NAMALWA (cell line): ENCODE measurements around the gene ACTN3.
A peak's percentile ranks its signal among the peaks of the same experiment; 100 is the strongest.

Source experiments
- DNase-seq: peaks from one replicate; pipeline ENCODE4 v3.0.0-alpha.2; 2015; ENCODE audit warnings: low spot score

Gene ACTN3

DNA sequence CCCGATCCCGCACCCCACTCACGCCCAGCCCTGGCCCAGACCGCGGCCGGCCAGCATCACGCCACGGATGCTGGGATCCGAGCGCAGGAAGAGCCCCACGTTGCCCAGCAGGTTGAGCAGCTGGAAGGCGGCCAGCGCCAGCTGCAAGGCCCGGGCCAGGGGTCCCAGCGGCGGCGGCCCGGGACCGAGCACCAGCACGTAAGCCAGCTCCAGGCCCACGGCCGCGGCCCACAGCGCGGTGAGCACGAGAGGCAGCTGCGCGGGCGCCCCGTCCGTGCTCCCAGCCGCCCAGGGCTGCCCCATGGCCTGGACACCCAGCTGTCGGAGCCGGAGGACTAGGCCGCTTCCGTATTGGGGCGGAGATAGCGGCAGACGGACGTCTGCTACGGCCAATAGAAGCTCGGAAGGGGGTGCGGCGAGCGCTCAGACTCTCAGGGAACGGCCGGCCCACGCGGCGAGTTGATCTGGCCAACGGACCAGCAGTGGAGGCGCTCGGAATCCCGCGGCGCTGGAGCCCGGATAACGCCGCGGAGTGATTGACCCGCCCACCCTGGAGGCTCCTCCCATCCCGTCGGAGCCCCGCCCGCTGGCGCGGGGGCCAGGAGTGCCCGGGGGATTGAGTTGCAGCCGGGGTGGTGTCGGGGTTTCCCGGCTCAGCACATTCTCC lies 869 bp upstream of the ACTN3 start, which contains the start of gene ZDHHC24:
Gene ZDHHC24, minus strand, starts transcription at position 348 of the 667 bp plus-strand sequence. Its CDS starts 45 bp downstream, at position 303.
- DNase-seq = peak; percentile 94

DNA sequence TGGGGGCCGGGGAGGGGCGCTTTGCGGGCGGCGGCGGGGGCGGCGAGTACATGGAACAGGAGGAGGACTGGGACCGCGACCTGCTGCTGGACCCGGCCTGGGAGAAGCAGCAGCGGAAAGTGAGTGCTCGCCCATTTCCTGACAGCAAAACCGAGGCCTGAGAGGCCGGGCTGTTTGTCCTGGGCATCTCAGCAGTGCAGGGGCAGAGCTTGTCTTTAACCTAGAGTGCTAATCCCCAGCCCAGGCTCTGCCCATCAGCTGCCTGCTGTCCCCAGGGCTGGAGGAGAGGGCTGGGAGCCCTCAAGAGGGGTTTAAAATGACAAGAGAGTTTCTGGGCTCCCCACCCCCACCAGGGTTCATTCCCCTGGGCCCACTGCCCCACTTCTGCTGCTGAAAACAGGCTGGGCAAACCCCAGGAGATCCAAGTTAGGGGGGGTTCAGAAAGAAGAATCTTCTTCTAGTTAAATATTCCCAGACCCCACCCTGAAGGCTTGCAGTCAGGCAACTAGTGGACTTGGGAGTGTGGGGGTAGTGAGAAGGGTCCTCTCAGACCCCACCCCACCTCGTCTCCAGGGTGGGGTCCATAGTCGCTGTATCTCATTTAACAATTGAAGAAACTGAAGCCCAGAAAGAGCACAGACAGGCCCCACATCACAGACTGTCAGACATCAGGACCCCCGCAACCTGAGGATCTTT lies 411 bp downstream of the ACTN3 start:
- DNase-seq = no peak

DNA sequence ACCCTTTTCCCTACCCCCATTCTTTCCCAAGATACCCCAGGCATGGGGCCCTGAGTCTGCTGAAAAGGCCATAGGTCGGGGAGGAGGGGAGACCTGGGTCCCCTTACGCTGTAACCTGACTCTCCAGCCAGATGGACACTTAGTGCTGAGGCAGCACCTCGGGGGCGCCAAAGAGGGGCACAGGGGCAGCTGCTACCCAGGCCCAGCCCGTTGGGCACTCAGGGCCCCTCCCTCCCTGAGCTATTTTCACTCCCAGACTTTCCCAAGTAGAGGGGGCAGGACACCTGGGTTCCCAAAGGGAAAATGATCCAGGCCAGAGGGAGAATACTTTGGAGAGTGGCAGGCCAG lies 933 bp downstream of the ACTN3 start:
- DNase-seq = no peak

DNA sequence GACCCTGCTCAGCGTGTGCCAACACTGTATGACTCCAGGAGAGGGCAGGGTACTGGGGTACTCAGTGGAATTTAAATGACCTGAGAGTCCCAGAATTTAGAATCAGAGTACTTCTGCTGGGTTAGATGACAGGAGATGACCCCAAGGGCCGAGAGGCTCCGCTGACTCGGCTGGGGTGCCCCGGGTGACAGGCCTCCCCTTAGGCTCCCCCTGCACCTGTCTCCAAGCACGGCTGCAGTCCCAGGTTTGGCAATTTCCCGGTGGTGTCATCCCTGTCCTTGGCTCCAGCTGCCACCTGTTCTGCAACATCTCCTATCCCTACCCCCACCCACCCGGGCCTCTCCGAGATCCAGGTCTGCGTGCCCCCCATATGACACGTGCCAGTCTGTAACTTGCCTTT lies 1.3 kb downstream of the ACTN3 start:
- DNase-seq = no peak

DNA sequence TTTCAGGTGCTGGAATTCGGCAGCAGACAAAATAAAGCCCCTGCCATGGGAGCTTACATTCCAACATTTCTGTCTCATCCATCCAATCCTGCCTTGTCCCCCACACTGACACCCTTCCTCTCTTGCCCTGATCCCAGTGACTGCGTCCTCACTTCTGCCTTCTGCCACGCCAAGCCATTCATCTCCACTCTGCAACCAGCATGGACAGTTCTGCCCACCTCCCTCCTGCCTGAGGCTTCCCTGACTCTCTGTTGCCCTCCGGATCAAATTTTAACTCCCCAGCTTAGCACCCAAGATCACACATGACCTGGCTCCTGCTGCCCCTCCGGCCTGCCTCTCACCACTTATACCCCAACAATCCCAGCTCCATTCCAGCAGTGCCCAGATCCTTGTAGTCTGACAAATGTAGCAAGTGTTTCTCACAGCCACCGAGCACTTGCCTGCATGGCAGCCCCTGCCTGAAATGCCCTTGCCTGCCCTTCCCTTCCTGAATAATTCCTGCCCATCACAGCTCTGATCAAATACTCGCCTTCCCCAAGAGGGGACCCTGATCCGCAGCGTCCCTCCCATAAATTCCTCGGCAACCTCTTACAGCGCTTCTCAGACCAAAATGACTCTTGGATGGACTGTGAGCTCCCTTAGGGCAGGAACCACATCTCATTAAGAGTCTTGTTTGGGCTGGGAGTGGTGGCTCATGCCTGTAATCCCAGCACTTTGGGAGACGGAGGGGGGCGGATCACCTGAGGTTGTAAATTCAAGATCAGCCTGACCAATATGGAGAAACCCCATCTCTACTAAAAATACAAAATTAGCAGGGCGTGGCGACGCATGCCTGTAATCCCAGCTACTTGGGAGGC lies 2.3 kb downstream of the ACTN3 start:
- no peak for DNase-seq

DNA sequence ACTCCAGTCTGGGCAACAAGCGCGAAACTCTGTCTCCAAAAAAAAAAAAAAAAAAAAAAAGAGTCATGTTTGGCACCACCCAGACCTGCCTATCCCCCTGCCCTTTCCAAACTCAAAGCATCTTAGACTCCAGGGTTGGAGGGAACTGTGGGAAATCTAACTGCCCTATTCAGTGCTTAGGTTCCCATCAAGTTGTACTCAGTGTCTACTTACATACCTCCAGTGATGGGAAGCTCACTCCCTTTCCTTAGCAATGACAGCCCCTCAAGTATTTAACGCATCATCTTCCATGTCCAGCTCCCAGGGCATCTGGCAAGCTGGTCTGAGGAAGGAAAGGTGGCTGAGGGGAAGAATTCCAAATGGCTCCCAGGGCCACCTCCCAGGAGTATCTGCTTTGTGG lies 3.0 kb downstream of the ACTN3 start:
- no peak for DNase-seq

DNA sequence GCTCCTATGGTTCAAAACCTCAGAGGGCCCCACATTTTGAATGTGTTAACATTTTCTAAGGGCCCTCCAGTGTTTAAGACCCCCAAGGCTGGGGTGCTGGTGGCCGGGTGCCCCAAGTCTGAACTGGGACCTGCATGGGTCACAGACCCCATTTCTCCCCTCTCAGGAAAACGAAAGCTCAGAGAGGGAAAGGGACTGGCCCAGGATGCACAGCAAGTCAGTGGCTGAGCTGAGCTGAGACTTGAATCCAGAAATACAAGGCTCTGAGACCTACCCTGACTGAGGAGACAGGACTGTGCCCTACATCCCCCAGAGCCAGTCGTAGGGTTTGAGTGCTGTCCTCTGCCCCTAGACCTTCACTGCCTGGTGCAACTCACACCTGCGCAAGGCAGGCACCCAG lies 4.2 kb downstream of the ACTN3 start:
- DNase-seq = no peak

DNA sequence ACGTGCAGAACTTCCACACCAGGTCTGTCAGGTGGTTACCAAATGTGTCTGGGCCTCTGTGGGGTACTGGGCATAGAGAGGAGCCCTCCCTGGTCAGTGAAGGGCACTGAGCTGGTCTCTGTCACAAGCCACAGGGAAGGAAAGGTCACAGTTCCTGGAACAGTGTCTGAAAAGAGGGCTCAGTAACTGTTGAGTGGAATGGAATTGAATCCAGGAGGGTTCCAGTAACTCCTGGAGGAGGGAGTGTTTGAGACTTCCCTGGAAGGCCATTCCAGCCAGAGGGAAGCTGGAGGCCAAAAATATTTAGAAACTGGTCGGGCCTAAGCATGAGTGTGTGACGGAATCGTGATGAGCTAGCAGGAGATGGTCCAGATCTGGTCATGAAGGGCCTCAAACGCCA lies 7.9 kb downstream of the ACTN3 start:
- DNase-seq = no peak

DNA sequence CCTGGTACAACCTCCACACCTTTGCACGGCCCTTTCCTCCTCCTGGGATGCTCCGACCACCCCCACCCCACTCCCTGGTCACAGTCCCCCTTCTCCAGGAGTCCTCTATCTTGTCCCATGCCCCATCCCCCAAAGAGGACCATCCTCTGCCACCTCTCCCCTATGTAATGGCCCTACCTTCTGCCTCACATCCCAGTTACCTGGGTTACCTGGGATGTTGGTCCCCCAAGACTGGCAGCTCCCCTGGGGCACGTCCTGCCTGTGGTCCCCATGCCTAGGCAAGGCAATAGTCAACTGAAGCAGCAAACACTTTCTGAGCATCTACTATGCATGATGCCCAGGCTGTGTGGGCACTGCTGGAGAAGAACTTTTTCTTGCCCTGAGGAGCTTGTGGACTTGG lies 8.7 kb downstream of the ACTN3 start:
- no peak for DNase-seq

DNA sequence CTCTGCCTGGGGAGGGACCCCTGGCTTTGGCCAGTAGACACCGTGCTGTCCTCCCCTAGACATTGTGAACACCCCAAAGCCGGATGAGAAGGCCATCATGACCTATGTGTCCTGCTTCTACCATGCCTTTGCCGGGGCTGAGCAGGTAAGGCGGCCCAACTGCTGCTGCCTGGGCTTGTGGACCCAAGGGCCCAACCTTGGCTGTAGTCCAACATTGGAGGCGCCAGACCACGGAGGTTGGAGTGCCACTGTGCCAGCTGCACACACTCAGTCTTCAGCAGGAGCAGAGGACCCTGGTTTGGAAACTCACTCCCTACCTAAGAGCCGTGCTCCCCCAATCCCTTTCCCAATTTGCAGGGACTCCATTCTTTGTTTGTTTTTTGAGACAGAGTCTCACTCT lies 9.4 kb downstream of the ACTN3 start:
- no peak for DNase-seq

DNA sequence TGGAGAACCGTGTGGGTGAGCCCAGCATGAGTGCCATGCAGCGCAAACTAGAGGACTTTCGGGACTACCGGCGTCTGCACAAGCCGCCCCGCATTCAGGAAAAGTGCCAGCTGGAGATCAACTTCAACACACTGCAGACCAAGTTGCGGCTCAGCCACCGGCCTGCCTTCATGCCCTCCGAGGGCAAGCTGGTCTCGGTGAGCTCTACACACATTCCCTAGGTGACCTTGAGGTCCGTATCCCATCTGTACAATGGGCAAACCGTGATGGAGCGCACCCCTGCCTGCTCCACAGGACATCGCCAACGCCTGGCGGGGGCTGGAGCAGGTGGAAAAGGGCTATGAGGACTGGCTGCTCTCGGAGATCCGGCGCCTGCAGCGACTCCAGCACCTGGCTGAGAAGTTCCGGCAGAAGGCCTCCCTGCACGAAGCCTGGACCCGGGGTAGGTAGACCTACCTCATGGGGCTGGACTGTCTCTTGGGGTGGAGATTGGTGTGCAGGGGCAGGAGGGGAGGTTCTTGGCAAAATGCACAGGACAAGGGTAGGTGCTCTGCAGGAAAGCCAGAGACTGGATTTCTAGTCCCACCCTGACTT lies 11.1 kb downstream of the ACTN3 start:
- no peak for DNase-seq

DNA sequence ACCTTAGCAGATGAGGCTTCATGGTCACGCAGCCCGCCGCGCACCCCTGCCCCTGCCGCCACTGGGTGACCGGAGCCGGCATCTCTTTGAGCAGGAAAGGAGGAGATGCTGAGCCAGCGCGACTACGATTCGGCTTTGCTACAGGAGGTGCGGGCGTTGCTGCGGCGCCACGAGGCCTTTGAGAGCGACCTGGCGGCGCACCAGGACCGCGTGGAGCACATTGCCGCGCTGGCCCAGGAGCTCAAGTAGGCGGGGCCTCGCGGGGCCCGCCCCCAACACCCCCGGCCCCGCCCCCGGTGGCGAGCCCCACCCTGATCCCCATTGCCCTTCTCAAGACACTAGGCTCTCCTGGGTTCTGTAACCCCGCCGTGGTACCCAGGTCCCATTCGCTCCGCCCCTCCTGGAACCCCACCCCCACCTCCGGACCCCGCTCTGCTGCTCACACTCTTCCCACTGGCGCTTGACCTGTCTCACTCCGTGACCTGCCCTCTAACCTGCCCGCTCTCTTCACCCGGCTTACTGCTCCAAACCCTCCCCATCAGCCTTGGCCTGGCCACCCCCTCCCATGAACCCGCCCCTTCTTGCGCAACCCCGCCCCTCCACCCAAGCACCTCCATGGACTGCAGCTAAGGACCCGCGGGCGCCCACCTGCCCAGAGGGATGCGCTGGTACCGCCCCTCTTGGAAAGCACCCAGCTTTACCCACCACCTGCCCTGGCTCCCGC lies 12.6 kb downstream of the ACTN3 start:
- no peak for DNase-seq

DNA sequence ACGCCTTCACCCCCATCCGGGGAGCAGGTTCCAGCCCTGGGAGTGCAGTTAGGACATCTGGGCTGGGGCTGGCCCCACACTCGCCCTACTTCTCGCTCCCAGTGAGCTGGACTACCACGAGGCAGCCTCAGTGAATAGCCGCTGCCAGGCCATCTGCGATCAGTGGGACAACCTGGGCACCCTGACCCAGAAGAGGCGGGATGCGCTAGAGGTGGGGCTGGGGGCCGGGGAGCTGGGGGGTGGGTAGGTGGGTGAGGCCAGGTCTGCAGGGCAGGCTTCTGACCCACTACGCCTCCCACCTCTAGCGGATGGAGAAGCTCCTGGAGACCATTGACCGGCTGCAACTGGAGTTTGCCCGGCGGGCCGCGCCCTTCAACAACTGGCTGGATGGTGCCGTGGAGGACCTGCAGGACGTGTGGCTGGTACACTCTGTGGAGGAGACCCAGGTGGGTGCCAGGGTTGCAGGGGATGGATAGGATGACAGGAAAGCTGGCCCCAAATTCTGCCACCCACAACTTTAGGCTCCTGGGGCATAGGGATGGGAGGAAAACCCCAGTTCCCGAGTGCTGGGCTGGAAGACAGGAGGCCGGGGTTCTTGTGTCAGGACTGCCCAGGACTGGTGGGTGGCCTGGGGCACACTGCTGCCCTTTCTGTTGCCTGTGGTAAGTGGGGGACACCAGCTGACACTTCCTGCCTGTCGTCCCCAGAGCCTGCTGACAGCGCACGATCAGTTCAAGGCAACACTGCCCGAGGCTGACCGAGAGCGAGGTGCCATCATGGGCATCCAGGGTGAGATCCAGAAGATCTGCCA lies 13.4 kb downstream of the ACTN3 start:
- no peak for DNase-seq

DNA sequence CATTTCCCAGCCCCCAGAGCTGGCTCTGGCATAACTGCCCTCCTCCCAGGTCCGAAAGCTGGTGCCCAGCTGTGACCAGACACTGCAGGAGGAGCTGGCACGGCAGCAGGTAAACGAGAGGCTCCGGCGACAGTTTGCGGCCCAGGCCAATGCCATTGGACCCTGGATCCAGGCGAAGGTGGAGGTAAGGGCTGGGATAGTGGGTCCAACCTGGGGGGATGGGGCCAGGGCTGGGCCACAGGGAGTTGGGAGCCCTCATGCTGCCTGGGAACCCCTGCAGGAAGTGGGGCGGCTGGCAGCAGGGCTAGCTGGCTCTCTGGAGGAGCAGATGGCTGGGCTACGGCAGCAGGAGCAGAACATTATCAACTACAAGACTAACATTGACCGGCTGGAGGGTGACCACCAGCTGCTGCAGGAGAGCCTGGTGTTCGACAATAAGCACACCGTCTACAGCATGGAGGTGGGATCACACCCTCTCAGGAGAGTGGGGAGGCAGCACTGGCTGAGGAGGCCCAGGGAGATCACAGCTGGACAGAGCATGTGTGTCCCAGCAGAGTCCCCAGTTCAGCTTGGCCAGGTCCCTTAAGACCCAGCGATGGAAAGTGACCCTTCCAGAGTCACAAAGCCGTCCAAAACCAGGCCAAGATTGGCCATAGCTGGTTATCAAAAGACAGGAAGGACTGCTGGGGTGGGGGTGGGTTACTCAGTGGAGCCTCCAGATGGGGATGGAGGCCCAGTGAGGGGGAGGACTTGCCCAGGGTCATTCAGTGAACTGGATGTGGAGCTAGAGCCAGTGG lies 14.7 kb downstream of the ACTN3 start:
- no peak for DNase-seq

DNA sequence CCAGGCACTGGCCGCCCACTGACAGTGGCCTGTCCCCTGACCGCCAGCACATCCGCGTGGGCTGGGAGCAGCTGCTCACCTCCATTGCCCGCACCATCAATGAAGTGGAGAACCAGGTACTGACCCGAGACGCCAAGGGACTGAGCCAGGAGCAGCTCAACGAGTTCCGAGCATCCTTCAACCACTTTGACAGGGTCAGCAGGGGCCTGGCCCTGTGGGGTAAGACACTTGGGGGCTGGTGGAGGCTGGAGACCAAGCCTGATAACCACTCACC lies 15.2 kb downstream of the ACTN3 start:
- no peak for DNase-seq

DNA sequence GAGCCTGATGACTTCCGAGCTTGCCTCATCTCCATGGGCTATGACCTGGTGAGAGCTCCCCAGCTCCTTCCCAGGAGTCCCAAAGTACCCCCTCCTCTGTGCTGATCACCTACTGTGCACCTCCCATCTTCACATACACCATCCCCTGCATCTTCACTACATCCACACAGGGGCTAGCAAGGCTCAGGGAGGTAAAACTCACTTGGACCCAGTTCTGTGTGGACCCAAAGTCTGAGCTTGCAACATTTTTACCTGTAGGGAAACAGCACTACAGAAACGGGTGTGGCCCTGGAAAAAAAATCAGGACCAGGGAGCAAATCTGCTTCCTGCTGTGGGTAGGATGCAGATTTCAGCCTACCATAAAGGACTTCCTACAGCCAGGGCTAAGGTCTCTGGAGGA lies 15.6 kb downstream of the ACTN3 start:
- DNase-seq = no peak

DNA sequence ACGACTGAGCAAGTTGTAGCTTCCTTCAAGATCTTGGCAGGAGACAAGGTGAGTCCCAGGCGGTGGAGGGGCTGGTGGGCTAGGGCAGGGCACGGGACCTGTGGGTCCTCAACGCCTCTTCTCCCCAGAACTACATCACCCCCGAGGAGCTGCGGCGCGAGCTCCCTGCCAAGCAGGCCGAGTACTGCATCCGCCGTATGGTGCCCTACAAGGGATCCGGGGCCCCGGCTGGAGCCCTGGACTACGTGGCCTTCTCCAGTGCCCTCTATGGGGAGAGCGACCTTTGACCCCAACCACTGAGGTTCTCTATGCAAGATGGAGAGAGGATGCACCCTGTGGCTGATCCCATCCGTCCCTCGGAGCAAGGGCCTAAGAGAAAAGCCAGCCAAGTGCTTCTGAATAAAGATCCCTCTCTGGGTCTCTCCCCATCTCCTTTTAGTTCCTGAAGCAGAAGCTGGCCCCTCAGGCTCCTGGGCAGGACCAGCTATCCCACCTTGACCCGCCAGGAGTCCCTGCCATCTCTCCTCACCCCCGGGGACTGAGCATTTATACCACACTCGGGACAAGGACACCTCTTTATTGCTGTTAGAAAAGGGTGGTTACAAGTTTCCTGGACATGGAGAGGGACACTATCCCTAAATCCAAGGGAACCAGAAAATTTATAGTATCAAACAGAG lies 16.3 kb downstream of the ACTN3 start:
- no peak for DNase-seq

DNA sequence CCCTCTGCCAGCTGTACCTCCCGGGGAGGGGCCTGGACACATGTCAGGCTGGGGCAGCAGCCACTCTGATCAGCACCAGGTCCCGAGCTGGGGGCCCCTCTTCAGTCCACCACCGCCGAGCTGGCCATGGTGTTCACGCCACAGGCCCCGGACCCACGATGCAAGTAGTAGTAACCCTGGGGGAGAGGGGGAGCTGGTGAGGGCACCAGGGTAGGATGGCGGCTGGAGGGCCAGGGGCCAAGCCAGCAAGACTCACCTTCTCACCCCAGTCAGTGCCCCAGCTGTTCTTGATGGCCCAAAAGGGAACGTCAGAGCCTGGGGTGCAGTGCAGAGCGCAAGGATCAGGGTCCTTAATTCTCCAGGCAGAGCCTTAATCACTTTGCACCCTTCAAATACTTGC lies 17.1 kb downstream of the ACTN3 start:
- DNase-seq = no peak

DNA sequence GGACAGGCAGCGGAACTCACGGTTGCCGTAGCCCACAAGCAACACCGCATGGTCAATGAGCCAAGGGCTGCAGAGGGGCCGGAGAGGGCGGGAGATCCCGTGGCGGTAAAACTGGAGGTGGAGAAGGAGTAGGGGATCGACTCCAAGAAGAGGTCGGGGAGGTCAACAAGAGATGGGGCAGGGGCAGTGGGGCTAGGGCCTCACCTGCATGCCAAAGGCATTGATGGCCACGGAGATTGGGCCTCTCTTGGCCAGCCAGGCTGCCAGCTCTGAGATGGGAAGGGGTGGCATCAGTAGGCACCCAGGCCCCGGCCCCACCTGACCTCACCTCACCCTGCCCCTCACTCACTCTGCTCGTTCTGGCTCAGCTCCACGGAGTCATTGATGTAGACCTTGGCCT lies 17.8 kb downstream of the ACTN3 start:
- DNase-seq = no peak

DNA sequence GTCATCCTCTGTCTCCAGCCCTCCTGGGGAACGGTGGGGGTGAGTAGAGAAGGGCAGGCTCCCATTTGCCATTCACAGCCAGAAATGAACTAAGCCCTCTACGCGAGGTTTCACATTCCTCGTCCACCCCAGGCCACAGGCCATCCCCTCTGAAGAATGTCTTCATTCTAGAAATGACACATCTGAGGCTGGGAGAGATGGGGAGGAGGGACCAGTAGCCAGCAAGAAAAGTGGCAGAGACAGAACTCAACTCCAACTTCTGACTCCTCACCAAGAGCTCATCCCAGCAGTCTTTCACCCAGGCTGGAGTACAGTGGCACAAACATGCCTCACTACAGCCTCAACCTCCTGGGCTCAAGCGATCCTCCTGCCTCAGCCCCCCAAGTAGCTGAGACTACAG lies 18.3 kb downstream of the ACTN3 start:
- no peak for DNase-seq
